HFFc6 (cell line): ENCODE data around the gene EEFSEC. TPM values are rescaled to one million over a fixed set of nuclear protein-coding genes. Genes with fewer than 3 reads are reported as not detected.
A peak's percentile ranks its signal among the peaks of the same experiment; 100 is the strongest.

ENCODE experiments used
- DNase-seq: peaks from one replicate; pipeline ENCODE4 v3.0.0-alpha.2; 2018
- H3K27ac Mint-ChIP-seq: 2 replicates; pipeline ENCODE4 v1.8.0; 2020; ENCODE audit warnings: mild to moderate bottlenecking, mixed read lengths
- H3K27me3 Mint-ChIP-seq: 2 replicates; pipeline ENCODE4 v1.8.0; 2021; ENCODE audit warnings: mild to moderate bottlenecking, moderate library complexity, mixed read lengths; ENCODE audit not compliant: insufficient read depth
- H3K36me3 Mint-ChIP-seq: 2 replicates; pipeline ENCODE4 v1.8.0; 2021; ENCODE audit warnings: low read depth, mixed read lengths
- H3K4me1 Mint-ChIP-seq: 2 replicates; pipeline ENCODE4 v1.8.0; 2020; ENCODE audit warnings: low read depth, mixed read lengths
- H3K4me3 Mint-ChIP-seq: 2 replicates; pipeline ENCODE4 v1.8.0; 2020; ENCODE audit warnings: mild to moderate bottlenecking, moderate library complexity, mixed read lengths
- H3K9me3 Mint-ChIP-seq: 2 replicates; pipeline ENCODE4 v1.8.0; 2020; ENCODE audit warnings: mild to moderate bottlenecking, mixed read lengths
- total RNA-seq, 6 experiments: library from RNA; stranded (reverse); fragmentation: NEBNext Ultra II Directional; extraction: Animal tissue kit (Norgen Biotek cat#: 25700); gene quantifications; 2 replicates in 1 of 6; 3 replicates in 5 of 6; pipeline ENCODE4 v1.2.3, GENCODE V29; 2021
- TF ChIP-seq, protein P1 (sequence below): fragments of 200-600 bp; sonication (generic); IDR thresholded peaks from 2 replicates; pipeline ENCODE4 v1.5.0; 2021; ENCODE audit warnings: antibody characterized with exemption, mild to moderate bottlenecking

Gene EEFSEC
- total RNA-seq, 6 experiments from 2014 or later = 8.2 to 11.6 (median 11.0) TPM

DNA sequence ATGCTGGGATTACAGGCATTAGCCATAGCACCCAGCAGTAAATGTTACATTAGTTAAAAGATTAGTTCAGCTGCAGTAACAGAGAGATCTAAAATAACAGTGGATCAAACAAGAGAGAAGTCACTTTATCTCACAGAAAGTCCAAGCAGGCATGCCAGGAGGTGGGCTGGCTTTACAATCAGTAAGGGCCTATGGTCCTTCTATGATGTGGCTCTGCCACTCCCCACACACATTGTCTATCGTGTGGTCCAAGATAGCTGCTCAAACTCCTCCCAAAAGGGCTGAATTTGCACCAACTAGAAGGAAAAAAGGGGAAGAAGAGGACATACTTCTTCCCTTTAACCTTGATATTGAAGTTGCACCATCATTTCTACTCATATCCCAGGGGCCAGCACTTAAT lies 25.0 kb upstream of the EEFSEC start:
- Mint-ChIP-seq H3K9me3 (no peaks in the 10 kb centered on the region), H3K27ac (no peak overlapping the region)

GRCh38 chr3:128131897-128132646 lies 21.2 kb upstream of the EEFSEC start:
- peaks cover 2% of the 10 kb centered on the region for H3K27me3 Mint-ChIP-seq
- H3K9me3 Mint-ChIP-seq = no peaks in the 10 kb centered on the region
- no peak for DNase-seq
- no peak overlapping the region for H3K4me3 Mint-ChIP-seq
- peaks cover 9% of the 10 kb centered on the region for H3K4me1 Mint-ChIP-seq
- TF ChIP-seq, protein P1, sequence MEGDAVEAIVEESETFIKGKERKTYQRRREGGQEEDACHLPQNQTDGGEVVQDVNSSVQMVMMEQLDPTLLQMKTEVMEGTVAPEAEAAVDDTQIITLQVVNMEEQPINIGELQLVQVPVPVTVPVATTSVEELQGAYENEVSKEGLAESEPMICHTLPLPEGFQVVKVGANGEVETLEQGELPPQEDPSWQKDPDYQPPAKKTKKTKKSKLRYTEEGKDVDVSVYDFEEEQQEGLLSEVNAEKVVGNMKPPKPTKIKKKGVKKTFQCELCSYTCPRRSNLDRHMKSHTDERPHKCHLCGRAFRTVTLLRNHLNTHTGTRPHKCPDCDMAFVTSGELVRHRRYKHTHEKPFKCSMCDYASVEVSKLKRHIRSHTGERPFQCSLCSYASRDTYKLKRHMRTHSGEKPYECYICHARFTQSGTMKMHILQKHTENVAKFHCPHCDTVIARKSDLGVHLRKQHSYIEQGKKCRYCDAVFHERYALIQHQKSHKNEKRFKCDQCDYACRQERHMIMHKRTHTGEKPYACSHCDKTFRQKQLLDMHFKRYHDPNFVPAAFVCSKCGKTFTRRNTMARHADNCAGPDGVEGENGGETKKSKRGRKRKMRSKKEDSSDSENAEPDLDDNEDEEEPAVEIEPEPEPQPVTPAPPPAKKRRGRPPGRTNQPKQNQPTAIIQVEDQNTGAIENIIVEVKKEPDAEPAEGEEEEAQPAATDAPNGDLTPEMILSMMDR = no peak
- H3K27ac Mint-ChIP-seq = no peak overlapping the region
- no peaks in the 10 kb centered on the region for H3K36me3 Mint-ChIP-seq

More for the DNA sequence above, 25.0 kb upstream of the EEFSEC start:
- Mint-ChIP-seq H3K36me3 (no peaks in the 10 kb centered on the region), H3K4me1 (peaks cover 21% of the 10 kb centered on the region), H3K27me3 (no peaks in the 10 kb centered on the region; the same call in 1 of the 2 replicates), H3K4me3 (no peak overlapping the region)
- TF ChIP-seq, protein P1 = no peak
- no peak for DNase-seq

DNA sequence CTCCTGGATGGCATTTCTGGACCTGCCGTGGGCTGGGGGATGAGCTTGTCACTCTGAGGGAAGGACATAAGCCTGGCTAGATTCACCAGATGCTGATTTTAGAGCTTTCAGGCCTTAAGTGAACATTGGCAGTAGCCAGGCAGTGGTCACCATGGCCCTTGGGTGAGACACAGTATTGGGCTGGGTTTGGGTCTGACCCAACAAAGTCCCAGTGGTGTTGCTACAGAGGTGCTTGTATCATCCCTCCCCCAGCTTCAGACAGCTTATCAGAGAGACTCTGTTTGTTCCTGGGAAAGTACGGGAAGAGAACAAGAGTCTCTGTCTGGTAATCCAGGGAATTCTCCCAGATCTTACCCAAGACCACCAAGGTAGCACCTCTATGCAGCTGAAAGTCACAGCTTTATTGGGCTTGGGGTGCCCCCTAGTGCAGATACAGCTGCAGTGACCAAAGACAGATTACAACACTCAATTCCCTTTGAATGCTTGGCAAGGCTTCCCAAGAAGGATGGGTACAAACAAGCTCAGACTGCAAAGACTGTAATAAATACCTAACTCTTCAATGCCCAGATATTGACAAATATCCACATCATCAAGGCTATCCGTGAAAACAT lies 19.9 kb upstream of the EEFSEC start:
- Mint-ChIP-seq H3K4me1 (0 out of 2 replicates have a peak, but pooled peaks cover 4% of the 10 kb centered on the region), H3K4me3 (no peak overlapping the region), H3K9me3 (no peaks in the 10 kb centered on the region), H3K27me3 (peaks cover 6% of the 10 kb centered on the region), H3K36me3 (no peaks in the 10 kb centered on the region), H3K27ac (no peak overlapping the region)
- DNase-seq = peak; percentile 53
- TF ChIP-seq, protein P1 = peak; percentile 79

DNA sequence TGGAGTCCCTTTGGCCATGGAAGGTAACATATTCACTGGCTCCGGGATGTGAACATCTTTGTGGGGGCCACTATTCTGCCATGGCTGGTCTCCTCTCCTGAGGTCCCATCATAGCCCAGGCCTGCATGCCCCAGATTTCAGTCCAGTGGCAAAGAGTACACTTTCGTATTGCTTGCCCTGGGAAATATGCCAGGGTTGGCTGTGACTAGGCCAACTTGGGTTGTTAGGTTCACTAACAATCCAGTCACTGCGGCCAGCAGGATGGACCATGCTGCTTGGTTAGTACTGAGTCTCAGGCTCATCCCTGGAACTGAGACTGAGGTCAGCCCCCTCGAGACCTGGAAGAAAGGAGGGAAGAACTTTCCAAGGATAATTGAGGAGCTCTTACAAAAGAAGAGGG lies 9.8 kb upstream of the EEFSEC start:
- H3K4me3 Mint-ChIP-seq = no peak overlapping the region
- H3K27ac Mint-ChIP-seq = no peak overlapping the region
- no peaks in the 10 kb centered on the region for H3K9me3 Mint-ChIP-seq
- TF ChIP-seq, protein P1 = no peak
- no peak for DNase-seq
- H3K36me3 Mint-ChIP-seq = no peaks in the 10 kb centered on the region
- H3K4me1 Mint-ChIP-seq = peaks cover 37% of the 10 kb centered on the region
- H3K27me3 Mint-ChIP-seq = peaks cover 2% of the 10 kb centered on the region; the same call in 1 of the 2 replicates

DNA sequence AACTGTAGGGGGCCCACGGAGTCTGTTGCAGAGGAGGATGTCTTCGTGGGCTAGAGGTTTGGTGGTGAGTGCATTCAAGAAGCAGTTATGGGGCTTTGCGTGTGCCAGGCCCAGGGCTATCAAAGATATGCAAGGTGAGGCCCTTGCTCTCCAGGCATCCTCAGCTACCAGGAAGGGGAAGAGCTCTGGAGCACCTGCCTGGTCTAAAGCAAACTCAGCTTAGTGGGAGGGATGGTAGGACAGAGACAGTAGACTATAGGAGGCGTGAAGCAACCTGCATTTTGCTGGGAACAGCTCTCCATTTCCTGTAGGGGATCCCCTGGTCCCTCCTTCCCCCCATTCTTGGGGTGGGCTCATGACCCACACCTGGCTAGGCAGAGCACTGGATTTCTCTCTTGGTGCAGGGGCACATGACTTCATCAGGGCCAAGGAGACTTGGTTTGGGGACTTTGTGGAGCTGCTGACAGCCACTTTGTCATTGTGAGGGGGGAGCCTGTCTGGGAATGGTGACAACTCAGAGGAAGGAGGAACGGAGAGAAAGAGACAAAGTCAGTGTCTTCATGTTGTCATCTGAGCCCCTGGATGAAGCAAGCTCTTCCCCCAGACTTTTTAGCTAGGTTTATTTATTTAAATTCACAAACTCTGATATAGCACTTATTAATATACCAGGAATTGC lies 8.6 kb upstream of the EEFSEC start:
- Mint-ChIP-seq H3K36me3 (no peaks in the 10 kb centered on the region), H3K9me3 (no peaks in the 10 kb centered on the region), H3K27me3 (peaks cover 1% of the 10 kb centered on the region; the same call in 1 of the 2 replicates), H3K4me1 (peaks cover 37% of the 10 kb centered on the region), H3K27ac (no peak overlapping the region), H3K4me3 (no peak overlapping the region)
- TF ChIP-seq, protein P1 = no peak
- DNase-seq = no peak
